Neural crest cell (in vitro differentiated cells): Measurements from ENCODE around the gene SLC38A6. TPM values are rescaled to one million over a fixed set of nuclear protein-coding genes. Genes with fewer than 3 reads are reported as not detected.

Experiments used
- DNase-seq: peaks from one replicate; pipeline ENCODE4 v3.0.0; 2021; ENCODE audit warnings: low read depth, mixed read lengths, low spot score
- H3K27ac Mint-ChIP-seq: one replicate; pipeline ENCODE4 v1.8.0; 2021; ENCODE audit warnings: mild to moderate bottlenecking, mixed read lengths; ENCODE audit not compliant: unreplicated experiment
- H3K27me3 Mint-ChIP-seq: 2 replicates; pipeline ENCODE4 v1.8.0; 2021; ENCODE audit warnings: low read depth, mild to moderate bottlenecking, mixed read lengths
- H3K36me3 Mint-ChIP-seq: 2 replicates; pipeline ENCODE4 v1.8.0; 2021; ENCODE audit warnings: low read depth, mild to moderate bottlenecking, mixed read lengths
- H3K4me1 Mint-ChIP-seq: 2 replicates; pipeline ENCODE4 v1.8.0; 2021; ENCODE audit warnings: mixed read lengths
- H3K4me3 Mint-ChIP-seq: one replicate; pipeline ENCODE4 v1.8.0; 2021; ENCODE audit warnings: mild to moderate bottlenecking, mixed read lengths
- H3K9me3 Mint-ChIP-seq: 2 replicates; pipeline ENCODE4 v1.8.0; 2021; ENCODE audit warnings: mixed read lengths
- total RNA-seq: library from RNA; stranded (reverse); gene quantifications from 2 replicates; pipeline ENCODE4 v1.2.1, GENCODE V29; 2021
- TF ChIP-seq, protein P1 (sequence below): fragments of 200-600 bp; sonication (generic); conservative IDR thresholded peaks from 2 replicates; pipeline ENCODE4 v1.5.0; 2021; ENCODE audit warnings: antibody characterized with exemption, mild to moderate bottlenecking

SLC38A6 gene
- total RNA-seq, 1 donor from 2014 or later = 13.2 TPM

DNA sequence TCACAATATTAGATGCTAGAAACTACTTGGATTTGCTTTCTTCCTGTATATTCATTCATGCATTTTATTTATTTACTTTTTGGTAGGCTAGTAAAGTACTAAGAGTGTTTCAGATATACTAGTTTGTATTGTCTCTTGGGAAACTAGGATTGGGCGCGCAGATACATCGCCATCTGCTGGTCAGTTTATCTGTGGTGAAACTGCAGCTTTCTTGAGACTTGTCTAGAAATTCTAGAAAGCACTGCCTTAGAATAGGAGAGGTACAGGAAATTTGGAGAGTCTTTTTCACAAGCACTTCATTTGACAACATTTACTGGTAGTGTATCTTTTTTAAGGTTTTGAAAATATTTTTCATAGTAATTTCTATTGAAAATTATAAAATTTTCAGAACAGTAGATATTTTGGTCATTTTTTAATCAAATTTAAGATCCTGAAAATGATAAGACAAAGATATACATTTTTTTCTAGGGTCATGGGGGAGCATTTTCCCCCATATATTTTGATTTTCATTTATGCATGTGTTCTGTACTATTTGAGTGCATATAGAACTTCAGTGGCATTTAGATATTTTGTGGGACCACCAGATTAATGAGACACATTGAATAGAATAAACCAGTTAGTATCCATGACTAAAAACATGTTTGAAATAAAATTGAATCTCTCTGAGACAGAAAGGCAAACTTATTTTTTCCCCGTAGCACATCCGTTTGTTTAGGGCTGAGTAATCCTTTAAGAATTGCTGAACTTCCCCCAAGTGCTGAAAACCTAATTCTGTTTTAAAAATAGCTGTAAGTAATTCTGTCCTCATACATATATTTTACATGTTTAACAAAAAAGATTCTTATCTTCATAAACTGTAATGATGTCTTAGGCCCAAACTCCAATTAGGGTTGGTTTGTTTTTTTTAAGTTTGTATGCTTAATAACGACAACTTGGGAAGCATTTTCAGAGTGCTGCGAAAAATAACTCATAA, 44.5 kb downstream of the SLC38A6 start:
- H3K27ac Mint-ChIP-seq = no peak overlapping the region
- TF ChIP-seq, protein P1, sequence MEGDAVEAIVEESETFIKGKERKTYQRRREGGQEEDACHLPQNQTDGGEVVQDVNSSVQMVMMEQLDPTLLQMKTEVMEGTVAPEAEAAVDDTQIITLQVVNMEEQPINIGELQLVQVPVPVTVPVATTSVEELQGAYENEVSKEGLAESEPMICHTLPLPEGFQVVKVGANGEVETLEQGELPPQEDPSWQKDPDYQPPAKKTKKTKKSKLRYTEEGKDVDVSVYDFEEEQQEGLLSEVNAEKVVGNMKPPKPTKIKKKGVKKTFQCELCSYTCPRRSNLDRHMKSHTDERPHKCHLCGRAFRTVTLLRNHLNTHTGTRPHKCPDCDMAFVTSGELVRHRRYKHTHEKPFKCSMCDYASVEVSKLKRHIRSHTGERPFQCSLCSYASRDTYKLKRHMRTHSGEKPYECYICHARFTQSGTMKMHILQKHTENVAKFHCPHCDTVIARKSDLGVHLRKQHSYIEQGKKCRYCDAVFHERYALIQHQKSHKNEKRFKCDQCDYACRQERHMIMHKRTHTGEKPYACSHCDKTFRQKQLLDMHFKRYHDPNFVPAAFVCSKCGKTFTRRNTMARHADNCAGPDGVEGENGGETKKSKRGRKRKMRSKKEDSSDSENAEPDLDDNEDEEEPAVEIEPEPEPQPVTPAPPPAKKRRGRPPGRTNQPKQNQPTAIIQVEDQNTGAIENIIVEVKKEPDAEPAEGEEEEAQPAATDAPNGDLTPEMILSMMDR = peak; percentile 96
- no peaks in the 10 kb centered on the region for H3K4me1 Mint-ChIP-seq
- no peaks in the 10 kb centered on the region for H3K36me3 Mint-ChIP-seq
- H3K4me3 Mint-ChIP-seq = no peak overlapping the region
- no peaks in the 10 kb centered on the region for H3K27me3 Mint-ChIP-seq
- H3K9me3 Mint-ChIP-seq = no peaks in the 10 kb centered on the region
- peak; percentile 55 for DNase-seq

DNA sequence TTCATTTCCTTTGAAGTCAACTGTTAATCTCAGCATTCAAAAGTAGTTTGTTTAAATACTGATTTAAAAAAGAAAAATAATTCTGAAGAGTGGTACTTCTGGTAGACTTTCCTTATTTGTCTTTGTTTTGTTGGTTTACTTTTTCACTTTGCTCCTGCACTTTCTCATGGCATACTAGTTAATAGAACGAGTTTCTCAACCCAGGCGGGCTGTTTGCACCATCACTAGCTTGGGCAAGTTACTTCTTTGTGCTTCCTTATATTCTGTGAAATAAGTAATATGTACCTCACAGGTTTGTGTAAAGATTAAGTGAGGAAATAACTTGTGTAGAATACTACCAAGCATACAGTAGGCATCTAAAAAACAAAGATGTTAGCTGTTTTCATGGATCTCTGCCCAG, 45.5 kb downstream of the SLC38A6 start:
- H3K9me3 Mint-ChIP-seq = no peaks in the 10 kb centered on the region
- H3K4me3 Mint-ChIP-seq = no peak overlapping the region
- H3K36me3 Mint-ChIP-seq = no peaks in the 10 kb centered on the region
- H3K27me3 Mint-ChIP-seq = no peaks in the 10 kb centered on the region
- TF ChIP-seq, protein P1 = no peak
- no peaks in the 10 kb centered on the region for H3K4me1 Mint-ChIP-seq
- H3K27ac Mint-ChIP-seq = no peak overlapping the region
- DNase-seq = no peak

DNA sequence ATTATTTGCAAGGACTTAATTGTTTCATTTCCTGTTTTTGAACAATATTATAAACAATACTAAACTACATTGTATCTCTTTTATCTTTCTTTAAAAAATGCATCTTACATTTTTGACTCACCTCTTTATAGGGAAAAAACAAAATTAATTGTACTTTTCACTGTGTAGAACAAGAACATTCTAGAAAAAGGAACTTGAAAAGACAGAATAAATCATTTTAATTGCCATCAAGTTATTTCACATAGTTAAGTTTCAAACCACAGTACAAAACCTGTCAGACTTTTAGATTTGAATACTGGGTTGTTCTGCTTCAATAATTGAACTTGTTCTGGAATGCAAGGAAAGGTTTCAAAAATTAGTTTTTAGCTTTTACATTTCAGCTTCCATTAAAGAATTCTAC, 50.0 kb downstream of the SLC38A6 start:
- no peak for DNase-seq
- Mint-ChIP-seq H3K27me3 (no peaks in the 10 kb centered on the region), H3K36me3 (no peaks in the 10 kb centered on the region), H3K4me3 (no peak overlapping the region), H3K9me3 (no peaks in the 10 kb centered on the region), H3K4me1 (no peaks in the 10 kb centered on the region), H3K27ac (no peak overlapping the region)
- TF ChIP-seq, protein P1 = no peak

DNA sequence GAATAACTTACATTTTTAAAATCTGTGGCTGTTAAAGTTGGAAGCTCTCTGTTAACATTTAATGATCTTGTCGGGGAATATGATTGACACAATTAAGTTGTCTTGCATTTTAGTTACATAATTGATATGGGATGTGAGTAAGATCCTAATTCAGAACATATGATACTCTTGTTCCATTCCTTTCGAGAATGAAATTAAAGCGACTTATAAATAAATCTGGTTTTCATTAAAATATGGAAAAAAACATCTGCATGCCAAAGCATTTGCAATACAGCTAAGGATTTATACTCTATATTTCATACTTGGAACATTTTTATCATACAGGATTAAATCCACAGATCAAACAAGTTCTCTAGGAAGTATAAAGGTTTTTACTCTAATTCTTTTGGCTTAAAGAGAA, 52.0 kb downstream of the SLC38A6 start:
- no peaks in the 10 kb centered on the region for H3K27me3 Mint-ChIP-seq
- H3K27ac Mint-ChIP-seq = no peak overlapping the region
- TF ChIP-seq, protein P1 = no peak
- H3K4me1 Mint-ChIP-seq = no peaks in the 10 kb centered on the region
- H3K36me3 Mint-ChIP-seq = no peaks in the 10 kb centered on the region
- no peak for DNase-seq
- no peaks in the 10 kb centered on the region for H3K9me3 Mint-ChIP-seq
- H3K4me3 Mint-ChIP-seq = no peak overlapping the region

DNA sequence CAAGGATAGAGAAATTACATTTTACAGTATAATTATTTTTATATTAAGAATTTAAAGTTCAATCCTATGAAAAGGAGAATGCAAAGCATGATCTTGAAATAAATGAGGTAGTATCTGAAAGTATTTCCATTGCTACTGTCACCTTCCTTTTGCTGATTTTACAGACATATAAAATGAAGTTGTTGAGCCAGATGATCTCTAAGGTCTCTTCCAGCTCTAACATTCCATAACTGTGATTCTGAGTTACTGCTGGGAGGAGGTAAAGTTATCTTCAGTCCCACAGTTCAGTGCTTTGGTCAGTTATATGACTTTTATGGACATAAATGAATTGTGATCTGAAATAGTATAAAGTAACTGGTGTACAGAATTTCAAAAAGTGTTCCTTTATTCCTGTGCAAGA, 52.8 kb downstream of the SLC38A6 start:
- TF ChIP-seq, protein P1 = no peak

More for the DNA sequence above, 52.8 kb downstream of the SLC38A6 start:
- no peak for DNase-seq
- H3K4me3 Mint-ChIP-seq = no peak overlapping the region
- H3K9me3 Mint-ChIP-seq = no peaks in the 10 kb centered on the region
- no peaks in the 10 kb centered on the region for H3K4me1 Mint-ChIP-seq
- H3K36me3 Mint-ChIP-seq = no peaks in the 10 kb centered on the region
- no peak overlapping the region for H3K27ac Mint-ChIP-seq
- H3K27me3 Mint-ChIP-seq = no peaks in the 10 kb centered on the region
